Islet of Langerhans (tissue), 1 donor: ENCODE results near the gene SYTL4.

Experiments
- FAIRE-seq: peaks from one replicate; lab custom pipeline; 2011; peaks lifted over from hg19 to GRCh38; lab: Jason Lieb, UNC

Gene SYTL4

GRCh38 chrX:100687546-100687945 is 44.4 kb downstream of the SYTL4 start:
- no peak for FAIRE-seq

- no peak for FAIRE-seq
These were observed 44.8 kb downstream of the SYTL4 start for GRCh38 chrX:100687128-100687527.

- FAIRE-seq: no peak
These were observed 46.0 kb downstream of the SYTL4 start for GRCh38 chrX:100685997-100686305.

GRCh38 chrX:100685284-100685996 is 46.5 kb downstream of the SYTL4 start:
- FAIRE-seq: peak; percentile 92

- no peak for FAIRE-seq
These were observed 49.0 kb downstream of the SYTL4 start for GRCh38 chrX:100682939-100683338.

- FAIRE-seq: no peak
These were observed 50.3 kb downstream of the SYTL4 start for GRCh38 chrX:100681599-100681998.

GRCh38 chrX:100680756-100681155 is 51.2 kb downstream of the SYTL4 start:
- no peak for FAIRE-seq

GRCh38 chrX:100677611-100678181 is 54.2 kb downstream of the SYTL4 start:
- FAIRE-seq: no peak

- no peak for FAIRE-seq
These were observed 57.2 kb downstream of the SYTL4 start for GRCh38 chrX:100674705-100675104.

GRCh38 chrX:100673397-100673953 is 58.4 kb downstream of the SYTL4 start:
- FAIRE-seq: no peak

GRCh38 chrX:100672966-100673365 is 59.0 kb downstream of the SYTL4 start:
- no peak for FAIRE-seq

- FAIRE-seq: no peak
These were observed 68.3 kb downstream of the SYTL4 start for GRCh38 chrX:100663642-100664041.

- FAIRE-seq: no peak
These were observed 69.1 kb downstream of the SYTL4 start for GRCh38 chrX:100662796-100663195.

GRCh38 chrX:100662170-100662569 is 69.8 kb downstream of the SYTL4 start:
- FAIRE-seq: no peak

- FAIRE-seq: no peak
These were observed 72.3 kb downstream of the SYTL4 start for GRCh38 chrX:100659431-100660137.

- FAIRE-seq: peak; percentile 17
These were observed 73.0 kb downstream of the SYTL4 start for GRCh38 chrX:100658941-100659381.

- peak; percentile 47 for FAIRE-seq
These were observed 77.7 kb downstream of the SYTL4 start for GRCh38 chrX:100654261-100654660.

- no peak for FAIRE-seq
These were observed 79.7 kb downstream of the SYTL4 start for GRCh38 chrX:100652266-100652665.

- FAIRE-seq: no peak
These were observed 81.1 kb downstream of the SYTL4 start for GRCh38 chrX:100650841-100651240.

- FAIRE-seq: no peak
These were observed 82.2 kb downstream of the SYTL4 start for GRCh38 chrX:100649550-100650356.

GRCh38 chrX:100648458-100649417 is 83.2 kb downstream of the SYTL4 start:
- no peak for FAIRE-seq
